Neuronal stem cell (in vitro differentiated cells): ENCODE results near the gene TOMT.

Experiments used
- DNase-seq: peaks from one replicate; pipeline ENCODE4 v3.0.0-alpha.2; 2013; ENCODE audit warnings: low spot score
- H2AFZ ChIP-seq: one replicate; pipeline ENCODE4 v1.6.1; 2013; ENCODE audit warnings: mild to moderate bottlenecking, low read length, inconsistent platforms
- H2AK5ac ChIP-seq: 2 replicates; pipeline ENCODE4 v1.6.1; 2013; ENCODE audit warnings: low read depth, mild to moderate bottlenecking, inconsistent platforms, low read length, moderate library complexity, mixed read lengths
- H2BK120ac ChIP-seq: 2 replicates; pipeline ENCODE4 v1.6.1; 2013; ENCODE audit warnings: low read depth, mild to moderate bottlenecking, inconsistent platforms, low read length, moderate library complexity, mixed read lengths
- H2BK12ac ChIP-seq: one replicate; pipeline ENCODE4 v1.6.1; 2013; ENCODE audit warnings: low read length, inconsistent platforms
- H2BK15ac ChIP-seq: 2 replicates; pipeline ENCODE4 v1.6.1; 2013; ENCODE audit warnings: mild to moderate bottlenecking, low read length, inconsistent platforms, mixed read lengths
- H2BK5ac ChIP-seq: one replicate; pipeline ENCODE4 v1.6.1; 2013; ENCODE audit warnings: inconsistent platforms, mild to moderate bottlenecking, low read length, moderate library complexity
- H3K14ac ChIP-seq: one replicate; pipeline ENCODE4 v1.6.1; 2013; ENCODE audit warnings: low read length, inconsistent platforms
- H3K18ac ChIP-seq: 2 replicates; pipeline ENCODE4 v1.6.1; 2013; ENCODE audit warnings: low read length, inconsistent platforms
- H3K23ac ChIP-seq: 2 replicates; pipeline ENCODE4 v1.6.1; 2013; ENCODE audit warnings: low read depth, mild to moderate bottlenecking, mixed read lengths, low read length, inconsistent platforms; ENCODE audit not compliant: poor library complexity
- H3K27ac ChIP-seq: replicated peaks from 3 replicates; pipeline ENCODE4 v1.5.1; 2013; ENCODE audit warnings: low read length, inconsistent platforms
- H3K27me3 ChIP-seq, 3 experiments: 2 replicates each; pipeline ENCODE4 v1.6.1; 2013; ENCODE audit warnings: low read length in 3 of 3, mild to moderate bottlenecking in 2 of 3, inconsistent platforms in 1 of 3, low read depth in 1 of 3, mixed read lengths in 1 of 3, moderate library complexity in 1 of 3; ENCODE audit not compliant: control insufficient read depth in 3 of 3, insufficient read depth in 3 of 3
- H3K36me3 ChIP-seq, 2 donors: replicated peaks in 1 of 2; 2 replicates each; pipeline ENCODE4 v1.6.1; 2013; ENCODE audit warnings: low read length in 2 of 2; ENCODE audit not compliant: control insufficient read depth in 2 of 2, insufficient read depth in 2 of 2
- H3K4ac ChIP-seq: 2 replicates; pipeline ENCODE4 v1.6.1; 2013; ENCODE audit warnings: inconsistent platforms, mild to moderate bottlenecking, low read length, moderate library complexity
- H3K4me1 ChIP-seq, 2 donors: 1 replicate in 1 of 2; 2 replicates in 1 of 2; pipeline ENCODE4 v1.6.1; 2013; ENCODE audit warnings: low read length in 2 of 2, low read depth in 1 of 2; ENCODE audit not compliant: control insufficient read depth in 2 of 2, insufficient read depth in 1 of 2
- H3K4me2 ChIP-seq: one replicate; pipeline ENCODE4 v1.6.1; 2013; ENCODE audit warnings: mild to moderate bottlenecking, low read length, inconsistent platforms; ENCODE audit not compliant: insufficient read depth, poor library complexity, severe bottlenecking
- H3K4me3 ChIP-seq, 2 donors: 2 replicates each; pipeline ENCODE4 v1.5.1; 2013; ENCODE audit warnings: low read length in 2 of 2, mild to moderate bottlenecking in 2 of 2, inconsistent platforms in 1 of 2, moderate library complexity in 1 of 2
- H3K79me1 ChIP-seq: one replicate; pipeline ENCODE4 v1.6.1; 2013; ENCODE audit warnings: low read depth, mild to moderate bottlenecking, inconsistent platforms, low read length, moderate library complexity
- H3K9ac ChIP-seq: one replicate; pipeline ENCODE4 v1.6.1; 2013; ENCODE audit warnings: mild to moderate bottlenecking, low read depth, low read length, inconsistent platforms; ENCODE audit not compliant: poor library complexity
- H3K9me3 ChIP-seq, 2 donors: replicated peaks in 1 of 2; 2 replicates each; pipeline versions ENCODE3 to v1.6.1; 2013; ENCODE audit warnings: low read length in 2 of 2, mild to moderate bottlenecking in 2 of 2, inconsistent platforms in 1 of 2, low read depth in 1 of 2, mixed read lengths in 1 of 2, moderate library complexity in 1 of 2; ENCODE audit not compliant: control insufficient read depth in 2 of 2, insufficient read depth in 1 of 2
- H4K8ac ChIP-seq: one replicate; pipeline ENCODE4 v1.6.1; 2013; ENCODE audit warnings: low read depth, mild to moderate bottlenecking, inconsistent platforms, low read length, moderate library complexity
- H4K91ac ChIP-seq: one replicate; pipeline ENCODE4 v1.6.1; 2013; ENCODE audit warnings: low read length, low read depth, mild to moderate bottlenecking, inconsistent platforms; ENCODE audit not compliant: poor library complexity
- WGBS, 2 donors: extraction: QIAGEN DNeasy Blood & Tissue Kit; methylation state at CpG; one replicate each; pipeline ENCODE4 v1.1.7; 2013; ENCODE audit warnings: missing lambda C conversion rate in 2 of 2, mixed read lengths in 1 of 2; ENCODE audit not compliant: insufficient read length in 2 of 2, insufficient replicate concordance in 1 of 2; ENCODE audit errors: extremely low coverage in 2 of 2; 5-methylcytosine and 5-hydroxymethylcytosine counted together

Gene TOMT

DNA sequence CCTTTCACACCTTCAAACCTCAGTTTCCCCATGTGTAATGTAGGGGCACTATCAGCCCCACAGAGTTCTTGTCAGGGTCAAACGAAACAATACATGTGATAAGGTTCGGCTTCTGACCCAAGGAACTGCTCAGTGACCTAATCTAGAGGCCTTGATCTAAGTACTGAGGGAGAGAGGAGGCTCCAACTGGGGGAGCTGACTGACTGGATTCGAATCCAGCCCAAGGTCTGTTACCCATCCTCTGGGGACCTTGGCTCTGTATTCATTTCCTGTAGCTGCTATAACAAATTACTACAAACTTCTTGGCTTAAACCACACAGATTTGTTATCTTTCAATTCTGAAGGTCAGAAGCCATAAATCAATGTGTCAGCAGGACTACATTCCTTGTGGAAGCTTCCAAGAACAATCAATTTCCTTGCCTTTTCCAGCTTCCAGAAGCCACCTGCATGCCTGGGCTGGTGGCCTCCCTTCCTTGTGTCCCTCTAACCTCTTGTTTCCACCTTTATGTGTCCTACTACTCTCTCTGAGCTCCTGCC lies 17.5 kb downstream of the TOMT start:
- Histone ChIP-seq H3K36me3 (no peaks in the 10 kb centered on the region), H4K8ac (no peak overlapping the region), H3K4me2 (no peak overlapping the region), H2AK5ac (no peak overlapping the region), H2BK12ac (no peak overlapping the region), H3K4me1 (no peaks in the 10 kb centered on the region), H2AFZ (no peak overlapping the region), H3K18ac (no peak overlapping the region), H3K9ac (no peak overlapping the region), H2BK120ac (no peak overlapping the region), H3K14ac (no peak overlapping the region), H3K79me1 (no peaks in the 10 kb centered on the region), H3K9me3 (no peaks in the 10 kb centered on the region), H2BK15ac (no peak overlapping the region), H3K27ac (no peak overlapping the region), H4K91ac (no peak overlapping the region), H3K27me3 (no peaks in the 10 kb centered on the region), H3K23ac (no peak overlapping the region), H2BK5ac (no peak overlapping the region), H3K4ac (no peak overlapping the region), H3K4me3 (no peak overlapping the region)
- no CpG with 5 or more reads among the region's 3 CpGs for WGBS, 2 donors
- no peak for DNase-seq

GRCh38 chr11:72124046-72124445 lies 18.3 kb downstream of the TOMT start:
- Histone ChIP-seq H3K23ac (no peak overlapping the region), H3K4ac (no peak overlapping the region), H3K4me3 (no peak overlapping the region), H3K79me1 (no peaks in the 10 kb centered on the region), H2BK5ac (no peak overlapping the region), H2AFZ (no peak overlapping the region), H4K8ac (no peak overlapping the region), H3K9me3 (peaks cover 0 to 5% of the 10 kb centered on the region in 2 donors), H3K36me3 (no peaks in the 10 kb centered on the region), H2BK15ac (no peak overlapping the region), H2BK12ac (no peak overlapping the region), H2AK5ac (no peak overlapping the region), H3K4me2 (no peak overlapping the region), H3K4me1 (no peaks in the 10 kb centered on the region), H3K27me3 (no peaks in the 10 kb centered on the region), H2BK120ac (no peak overlapping the region), H4K91ac (no peak overlapping the region), H3K9ac (no peak overlapping the region), H3K14ac (no peak overlapping the region), H3K18ac (no peak overlapping the region), H3K27ac (no peak overlapping the region)
- WGBS, 2 donors: no CpG with 5 or more reads among the region's 6 CpGs
- no peak for DNase-seq

- DNase-seq: no peak
- H3K36me3 ChIP-seq: no peaks in the 10 kb centered on the region
- H2BK12ac ChIP-seq: no peak overlapping the region
- no peak overlapping the region for H4K8ac ChIP-seq
- WGBS, 2 donors: no CpG with 5 or more reads among the region's 1 CpG
- no peak overlapping the region for H3K18ac ChIP-seq
- H2AK5ac ChIP-seq: no peak overlapping the region
- no peak overlapping the region for H3K4me3 ChIP-seq
- H3K4me2 ChIP-seq: no peak overlapping the region
- H2BK15ac ChIP-seq: no peak overlapping the region
- H3K79me1 ChIP-seq: no peaks in the 10 kb centered on the region
- H2BK120ac ChIP-seq: no peak overlapping the region
- H4K91ac ChIP-seq: no peak overlapping the region
- H3K27me3 ChIP-seq: no peaks in the 10 kb centered on the region
- no peak overlapping the region for H3K14ac ChIP-seq
- H3K27ac ChIP-seq: no peak overlapping the region
- no peak overlapping the region for H2BK5ac ChIP-seq
- H3K4me1 ChIP-seq: no peaks in the 10 kb centered on the region
- no peak overlapping the region for H3K9ac ChIP-seq
- no peak overlapping the region for H3K23ac ChIP-seq
- H2AFZ ChIP-seq: no peak overlapping the region
- no peak overlapping the region for H3K4ac ChIP-seq
- H3K9me3 ChIP-seq: peaks cover 0 to 8% of the 10 kb centered on the region in 2 donors
Measured at GRCh38 chr11:72125956-72126355, 20.2 kb downstream of the TOMT start.

- H3K4me3 ChIP-seq: no peak overlapping the region
- H2BK120ac ChIP-seq: no peak overlapping the region
- H3K23ac ChIP-seq: no peak overlapping the region
- no peak overlapping the region for H2BK5ac ChIP-seq
- H3K18ac ChIP-seq: no peak overlapping the region
- H3K79me1 ChIP-seq: no peaks in the 10 kb centered on the region
- no peak overlapping the region for H3K27ac ChIP-seq
- H3K36me3 ChIP-seq: no peaks in the 10 kb centered on the region
- no peak overlapping the region for H2AFZ ChIP-seq
- DNase-seq: no peak
- H3K4me1 ChIP-seq: no peaks in the 10 kb centered on the region
- no peak overlapping the region for H2BK12ac ChIP-seq
- H4K91ac ChIP-seq: no peak overlapping the region
- H3K9me3 ChIP-seq: peaks cover 0 to 8% of the 10 kb centered on the region in 2 donors
- no peak overlapping the region for H3K14ac ChIP-seq
- no peak overlapping the region for H4K8ac ChIP-seq
- H3K4me2 ChIP-seq: no peak overlapping the region
- no peak overlapping the region for H2BK15ac ChIP-seq
- H3K9ac ChIP-seq: no peak overlapping the region
- H2AK5ac ChIP-seq: no peak overlapping the region
- H3K27me3 ChIP-seq: peaks cover 0 to 6% (median under 1%) of the 10 kb centered on the region in 3 experiments
- no CpG with 5 or more reads among the region's 2 CpGs for WGBS, 2 donors
- no peak overlapping the region for H3K4ac ChIP-seq
Measured at GRCh38 chr11:72127923-72128322, 22.2 kb downstream of the TOMT start.
